Measurements from ENCODE around the gene RGS21. TPM values are rescaled to one million over a fixed set of nuclear protein-coding genes. Genes with fewer than 3 reads are reported as not detected.

Gene RGS21
- not detected for total RNA-seq

DNA sequence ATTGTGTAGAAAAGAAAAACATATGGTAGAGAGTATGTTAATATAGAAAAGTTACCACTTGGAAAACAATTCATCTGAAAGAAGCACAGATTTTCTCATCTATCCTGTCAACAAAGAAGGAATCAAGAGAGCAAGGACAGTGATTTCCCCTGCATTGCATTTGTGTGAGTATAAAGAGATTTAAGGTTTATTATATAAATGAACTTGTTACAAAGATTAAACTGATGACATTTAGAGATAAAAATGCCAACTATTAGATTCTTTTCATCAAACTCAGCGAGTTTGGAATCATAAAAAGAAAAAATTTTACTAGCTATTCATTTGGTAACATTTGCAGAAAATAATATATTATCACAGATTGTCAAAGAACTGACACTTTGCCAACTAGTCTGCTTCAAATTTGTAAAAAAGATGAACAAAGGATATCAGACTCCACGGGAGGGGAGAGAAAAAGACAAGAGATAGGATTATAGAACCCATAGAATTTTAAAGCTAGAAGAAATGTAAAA, at the start of gene RGS21:
Gene RGS21 (plus strand): TSS at position 51 of the 509 bp plus-strand sequence. CDS start 26,045 bp downstream, outside the sequence.
- Histone ChIP-seq H3K4me3 (no peak within 1 kb of the TSS), H3K27ac (no peak within 1 kb of the TSS), H3K36me3 (no peaks in the 10 kb centered on the region), H3K27me3 (no peaks in the 10 kb centered on the region), H3K4me1 (no peaks in the 10 kb centered on the region), H3K9me3 (no peaks in the 10 kb centered on the region)
- no peak for DNase-seq
- intact Hi-C loops (cut with DNase I; ENCODE audit: low total_unique reads), result no loop called here
- TF ChIP-seq POLR2A (IDR thresholded peaks at IDR 0.05) (no peak), CTCF (IDR thresholded peaks at IDR 0.05) (no peak)

DNA sequence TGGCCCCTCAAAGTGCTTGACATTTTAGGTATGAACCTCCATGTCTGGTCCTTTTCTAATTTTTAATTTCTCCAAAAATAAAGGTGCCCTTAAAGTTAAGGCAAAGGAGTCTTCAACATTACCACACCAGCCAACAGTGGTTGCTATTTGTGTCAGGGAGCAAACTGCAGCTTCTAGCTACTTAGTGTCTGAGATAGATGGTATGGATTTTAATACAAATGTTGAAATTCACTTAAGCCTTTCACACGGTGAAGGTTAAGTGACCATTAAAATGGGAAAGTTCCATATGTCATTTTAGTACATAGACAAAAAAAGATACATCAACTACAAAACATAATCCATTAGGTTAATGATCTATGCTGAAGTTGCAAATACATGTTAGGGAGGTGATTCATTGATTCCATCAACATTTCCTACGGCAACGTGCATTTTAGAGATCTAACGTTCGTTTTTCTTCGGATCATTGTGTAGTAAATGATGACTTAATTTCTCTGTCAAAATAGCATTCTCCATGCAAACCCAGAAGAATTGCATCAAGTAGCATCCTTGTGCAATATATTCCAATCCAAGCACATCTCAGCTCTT, 48.2 kb upstream of the RGS21 start:
- Histone ChIP-seq H3K9me3 (no peaks in the 10 kb centered on the region), H3K27me3 (no peaks in the 10 kb centered on the region), H3K4me1 (no peaks in the 10 kb centered on the region), H3K4me3 (no peak overlapping the region), H3K27ac (no peak overlapping the region), H3K36me3 (no peaks in the 10 kb centered on the region)
- DNase-seq, result no peak
- no peak for TF ChIP-seq CTCF (IDR thresholded peaks at IDR 0.05)
- TF ChIP-seq POLR2A (IDR thresholded peaks at IDR 0.05), result no peak
- intact Hi-C loops (cut with DNase I; ENCODE audit: low total_unique reads), result no loop called here

GRCh38 chr1:192270398-192270797, 46.4 kb upstream of the RGS21 start:
- TF ChIP-seq POLR2A (IDR thresholded peaks at IDR 0.05) (no peak), CTCF (IDR thresholded peaks at IDR 0.05) (no peak)

GRCh38 chr1:192272732-192273131, 44.1 kb upstream of the RGS21 start:
- DNase-seq, result no peak
- intact Hi-C loops (cut with DNase I; ENCODE audit: low total_unique reads), result no loop called here
- Histone ChIP-seq H3K4me3 (no peak overlapping the region), H3K27ac (no peak overlapping the region), H3K4me1 (no peaks in the 10 kb centered on the region), H3K9me3 (no peaks in the 10 kb centered on the region), H3K36me3 (no peaks in the 10 kb centered on the region), H3K27me3 (no peaks in the 10 kb centered on the region)
- TF ChIP-seq POLR2A (IDR thresholded peaks at IDR 0.05), result no peak
- TF ChIP-seq CTCF (IDR thresholded peaks at IDR 0.05), result no peak

More at GRCh38 chr1:192270398-192270797, 46.4 kb upstream of the RGS21 start:
- no peak for DNase-seq
- Histone ChIP-seq H3K4me3 (no peak overlapping the region), H3K27me3 (no peaks in the 10 kb centered on the region), H3K27ac (no peak overlapping the region), H3K9me3 (no peaks in the 10 kb centered on the region), H3K4me1 (no peaks in the 10 kb centered on the region), H3K36me3 (no peaks in the 10 kb centered on the region)
- intact Hi-C loops (cut with DNase I; ENCODE audit: low total_unique reads), result no loop called here

- TF ChIP-seq CTCF (IDR thresholded peaks at IDR 0.05) (no peak), POLR2A (IDR thresholded peaks at IDR 0.05) (no peak)
- no peak for DNase-seq
- Histone ChIP-seq H3K27ac (no peak overlapping the region), H3K9me3 (no peaks in the 10 kb centered on the region), H3K4me1 (no peaks in the 10 kb centered on the region), H3K27me3 (no peaks in the 10 kb centered on the region), H3K4me3 (no peak overlapping the region), H3K36me3 (no peaks in the 10 kb centered on the region)
- intact Hi-C loops (cut with DNase I; ENCODE audit: low total_unique reads), result no loop called here
Measured at GRCh38 chr1:192274588-192274987, 42.2 kb upstream of the RGS21 start.

Data from uterus (tissue), 4 donors.